ENCODE results near the gene GLYAT.
"Not testable (repeated sequence)": the region's sequence is repeated elsewhere in the genome, so short reads cannot be mapped to it uniquely, and the experiment has no call there.

GLYAT gene

DNA sequence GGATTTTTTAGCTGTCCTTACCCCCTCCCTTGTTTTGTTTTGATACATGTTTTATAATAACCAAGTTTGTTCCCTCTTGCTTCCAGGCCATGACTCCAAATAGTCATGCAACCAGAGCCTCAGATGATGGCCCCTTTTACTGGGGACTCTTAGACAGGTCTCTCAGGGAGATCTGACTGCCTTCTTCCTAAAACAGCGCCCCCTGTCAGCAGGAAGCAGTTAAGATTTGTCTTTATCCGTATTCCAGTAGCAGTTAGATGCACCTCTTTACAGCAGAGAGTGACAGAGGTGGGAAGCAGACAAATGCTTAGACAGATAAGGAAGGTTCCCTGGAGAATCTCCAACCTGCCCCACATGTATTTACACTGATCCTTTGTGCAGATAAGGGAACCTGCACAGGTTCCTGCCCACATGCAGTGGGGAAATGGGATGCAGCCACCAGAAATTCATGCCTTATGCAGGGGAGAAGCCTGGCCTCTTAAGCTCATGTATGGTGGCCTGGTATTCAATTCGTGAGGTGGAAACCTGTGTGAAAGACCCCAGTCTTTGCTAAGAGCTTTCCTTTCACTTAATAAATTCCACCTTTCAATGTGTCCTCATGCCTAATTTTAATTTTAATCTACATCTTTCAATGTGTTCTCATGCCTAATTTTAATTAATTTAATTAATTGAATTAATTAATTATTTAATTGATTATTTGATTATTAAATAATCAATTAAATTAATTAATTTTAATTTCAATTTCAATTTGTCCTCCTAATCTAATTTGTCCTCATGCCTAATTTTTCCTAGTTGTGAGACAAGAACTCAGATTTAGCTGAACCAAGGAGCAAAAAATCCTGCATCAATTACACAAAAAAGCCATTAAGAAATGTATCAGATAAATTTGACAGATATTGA lies 11.5 kb upstream of the GLYAT start:
- DNase-seq = no peak

DNA sequence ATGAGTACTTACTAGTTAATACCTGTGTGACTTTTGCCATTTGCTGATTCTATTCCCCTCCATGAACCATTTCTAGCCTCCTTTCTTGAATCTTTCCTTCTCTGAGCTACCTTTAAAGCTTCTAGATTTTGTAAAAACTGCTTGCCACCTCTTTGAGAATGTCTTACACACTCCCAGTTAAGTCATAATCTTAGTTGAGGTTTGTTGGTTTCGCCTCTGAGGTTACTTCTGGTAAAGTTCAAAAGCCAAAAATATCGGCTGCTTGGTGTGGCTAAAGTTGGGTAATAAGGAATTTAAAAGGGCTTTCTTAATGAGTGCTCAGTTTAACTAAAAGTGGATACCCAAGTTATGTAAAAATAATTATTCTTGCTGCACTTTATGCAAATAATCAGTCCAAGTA lies 10.4 kb upstream of the GLYAT start:
- DNase-seq = no peak

DNA sequence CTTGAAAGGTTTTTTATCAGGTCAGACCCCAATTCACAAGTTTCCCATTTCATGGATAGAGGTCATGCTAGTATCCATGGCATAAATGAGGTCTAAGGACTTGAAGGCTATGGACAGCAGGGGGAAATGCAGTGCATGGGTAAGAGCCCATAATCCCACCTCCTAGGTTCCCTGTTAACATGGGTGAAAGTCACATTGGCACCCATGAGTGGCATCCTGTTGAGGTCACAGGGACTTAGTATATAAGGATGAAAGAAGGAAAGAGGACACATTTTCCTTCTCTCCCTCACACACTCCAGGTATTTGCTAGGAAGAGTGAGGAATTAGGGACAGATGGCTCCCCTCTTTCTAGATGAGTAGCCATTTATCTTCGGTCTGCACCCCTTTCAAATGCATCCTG lies 9.4 kb upstream of the GLYAT start:
- DNase-seq = no peak

DNA sequence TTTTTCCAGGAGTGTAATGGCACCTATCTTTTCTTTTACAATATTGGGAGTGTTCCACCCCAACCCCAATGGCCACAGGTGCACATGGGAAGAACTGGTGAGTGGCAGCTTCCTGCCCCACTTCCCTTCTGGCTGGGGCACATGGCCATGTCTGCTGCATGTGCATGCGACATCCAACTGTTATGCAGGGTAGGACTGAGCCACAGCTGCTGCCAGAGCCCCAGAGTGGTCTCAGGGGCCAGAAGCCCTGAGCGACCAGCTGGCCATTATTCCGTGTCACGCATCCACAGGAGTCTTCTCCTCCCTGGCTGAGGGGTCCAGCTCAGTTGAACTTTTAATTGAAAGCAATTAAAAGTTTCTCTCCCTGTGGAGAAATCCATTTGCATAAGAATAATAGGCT lies 8.7 kb upstream of the GLYAT start:
- DNase-seq = no peak

DNA sequence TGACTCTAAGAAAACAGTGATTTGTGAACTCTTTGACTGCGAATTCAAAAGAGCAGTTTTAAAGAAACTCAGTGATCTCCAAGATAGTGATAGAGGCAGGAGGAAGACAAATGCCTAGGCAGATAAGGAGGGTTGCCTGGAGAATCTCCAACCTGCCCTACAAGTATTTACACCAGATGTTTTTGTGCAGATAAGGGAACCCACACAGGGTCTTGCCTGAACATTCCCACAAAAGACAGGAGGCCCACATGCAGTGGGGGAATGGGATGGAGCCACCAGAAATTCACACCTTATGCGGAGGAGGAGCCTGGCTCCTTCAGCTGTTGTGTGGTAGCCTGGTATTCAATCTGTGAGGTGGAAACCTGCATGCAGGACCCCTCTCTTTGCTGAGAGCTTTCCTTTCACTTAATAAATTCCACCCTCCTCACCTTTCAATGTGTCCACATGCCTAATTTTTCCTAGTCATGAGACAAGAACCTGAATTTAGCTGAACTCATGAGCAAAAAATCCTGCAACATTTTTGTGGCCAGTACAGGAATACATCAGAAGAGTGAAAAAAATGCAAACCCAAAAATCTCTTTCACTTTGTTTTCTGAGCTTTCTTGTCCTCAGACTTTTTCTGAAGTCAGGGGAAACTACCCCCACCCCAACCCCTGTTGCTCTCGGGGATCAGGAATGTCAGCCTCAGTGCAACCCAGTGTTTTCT lies 8.1 kb upstream of the GLYAT start:
- DNase-seq = no peak

DNA sequence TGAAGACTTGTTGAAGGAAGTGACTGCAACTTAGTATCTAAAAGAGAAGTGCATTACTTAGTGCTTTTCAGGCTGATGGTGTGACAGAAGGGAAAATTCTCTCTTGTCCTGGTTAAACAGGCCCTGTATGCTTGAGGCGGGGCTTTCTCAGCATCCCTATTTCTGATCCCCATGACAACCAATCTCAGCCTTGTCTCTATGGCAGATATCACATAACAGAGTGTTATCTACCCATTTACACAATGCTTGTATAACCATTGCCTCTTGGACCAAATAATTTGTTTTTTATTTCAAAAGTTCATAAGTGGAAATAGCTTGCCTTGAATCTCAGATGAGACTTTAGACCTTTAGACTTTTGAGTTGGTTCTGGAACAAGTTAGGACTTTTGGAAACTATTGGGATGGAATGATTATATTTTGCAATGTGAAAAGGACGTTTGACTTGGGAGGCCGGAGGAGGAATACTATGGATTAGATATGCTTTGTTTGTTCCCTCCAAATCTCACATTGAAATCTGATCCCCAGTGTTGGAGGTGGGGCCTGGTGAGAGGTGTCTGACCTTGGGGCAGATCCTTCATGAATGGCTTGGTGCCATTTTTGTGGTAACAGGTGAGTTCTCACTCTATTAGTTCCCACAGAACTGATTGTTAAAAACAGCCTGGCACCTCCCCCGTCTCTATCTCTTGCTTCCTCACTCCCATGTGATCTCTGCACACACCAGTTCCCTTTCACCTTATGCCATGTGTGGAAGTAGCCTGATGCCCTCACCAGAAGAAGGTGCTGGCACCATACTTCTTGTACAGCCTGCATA lies 3.1 kb upstream of the GLYAT start:
- no peak for DNase-seq

DNA sequence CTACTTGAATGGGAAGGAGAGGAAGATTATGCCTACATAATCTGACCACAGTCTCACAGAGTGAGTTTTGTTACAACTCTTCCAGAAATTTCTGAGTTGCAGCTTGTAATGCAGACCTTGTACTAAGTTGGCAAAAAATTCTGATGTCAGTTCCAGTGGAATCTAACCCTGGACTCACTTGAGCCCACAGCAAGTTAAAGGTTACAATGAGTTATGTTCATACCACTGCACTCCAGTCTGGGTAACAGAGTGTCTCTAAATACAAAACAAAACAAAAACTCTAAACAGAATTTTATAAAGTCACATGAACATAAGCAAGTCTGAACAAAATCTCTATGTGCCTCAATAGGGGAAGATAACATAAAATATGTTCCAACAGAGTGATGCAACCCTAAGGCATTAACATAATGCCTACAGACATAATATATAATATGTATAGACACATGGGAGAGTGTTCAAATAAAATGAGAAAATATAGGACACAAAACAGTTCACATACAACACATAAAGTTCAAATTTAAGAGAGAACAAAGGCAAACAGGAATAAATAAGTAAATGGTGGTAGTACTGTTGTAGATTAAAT lies 1.1 kb downstream of the GLYAT start:
- no peak for DNase-seq

DNA sequence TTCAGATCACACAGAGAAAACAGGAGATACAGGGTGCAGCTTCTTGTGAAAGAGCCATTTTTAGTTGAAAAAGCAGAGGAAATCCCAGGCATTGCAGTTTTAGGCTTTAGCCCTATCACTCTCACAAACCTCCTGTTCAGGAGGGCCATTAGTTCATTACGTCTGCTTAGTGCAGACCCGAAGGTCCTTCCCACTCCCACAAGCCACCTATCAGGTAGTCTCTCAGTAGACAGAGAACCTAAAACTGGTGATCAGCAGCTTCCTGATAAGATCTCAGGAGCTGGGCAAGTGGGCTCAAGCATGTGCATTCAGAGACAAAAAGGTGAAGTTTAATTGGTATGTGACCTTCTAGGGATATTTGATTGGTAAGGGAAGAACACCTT lies 4.3 kb downstream of the GLYAT start:
- no peak for DNase-seq

DNA sequence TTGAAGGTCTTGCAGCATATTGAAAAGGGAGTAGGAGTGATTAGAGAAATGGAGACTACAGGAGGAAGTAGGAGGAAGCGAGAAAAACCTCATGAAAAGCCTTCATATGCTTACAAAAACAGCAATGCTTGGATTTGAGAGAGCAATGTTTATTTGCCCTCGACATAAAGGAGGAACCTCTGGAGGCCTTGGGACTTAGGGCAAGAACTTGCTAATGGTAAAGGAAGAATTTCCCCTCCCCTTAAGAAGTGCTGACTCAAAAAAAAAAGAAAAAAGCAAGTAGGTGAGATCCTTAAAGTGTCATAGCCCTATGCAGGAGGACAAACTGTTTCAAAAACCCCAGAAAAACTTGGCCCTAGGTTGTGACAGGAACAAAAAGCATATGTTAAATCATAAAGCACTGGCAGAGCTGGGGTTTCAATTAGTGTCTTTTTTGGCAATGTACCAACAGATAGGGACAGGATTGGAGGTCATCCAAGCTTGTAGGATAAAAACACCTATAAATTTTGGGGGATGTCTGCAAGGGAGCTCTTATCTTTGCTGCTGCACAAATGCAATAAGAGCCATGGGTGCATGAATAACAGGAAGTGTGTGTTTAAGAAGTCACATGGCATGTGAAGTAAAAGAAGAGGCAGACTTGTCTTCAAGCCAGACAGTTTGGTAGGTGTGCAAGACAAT lies 4.9 kb downstream of the GLYAT start:
- peak; percentile 6 to 20 for DNase-seq

DNA sequence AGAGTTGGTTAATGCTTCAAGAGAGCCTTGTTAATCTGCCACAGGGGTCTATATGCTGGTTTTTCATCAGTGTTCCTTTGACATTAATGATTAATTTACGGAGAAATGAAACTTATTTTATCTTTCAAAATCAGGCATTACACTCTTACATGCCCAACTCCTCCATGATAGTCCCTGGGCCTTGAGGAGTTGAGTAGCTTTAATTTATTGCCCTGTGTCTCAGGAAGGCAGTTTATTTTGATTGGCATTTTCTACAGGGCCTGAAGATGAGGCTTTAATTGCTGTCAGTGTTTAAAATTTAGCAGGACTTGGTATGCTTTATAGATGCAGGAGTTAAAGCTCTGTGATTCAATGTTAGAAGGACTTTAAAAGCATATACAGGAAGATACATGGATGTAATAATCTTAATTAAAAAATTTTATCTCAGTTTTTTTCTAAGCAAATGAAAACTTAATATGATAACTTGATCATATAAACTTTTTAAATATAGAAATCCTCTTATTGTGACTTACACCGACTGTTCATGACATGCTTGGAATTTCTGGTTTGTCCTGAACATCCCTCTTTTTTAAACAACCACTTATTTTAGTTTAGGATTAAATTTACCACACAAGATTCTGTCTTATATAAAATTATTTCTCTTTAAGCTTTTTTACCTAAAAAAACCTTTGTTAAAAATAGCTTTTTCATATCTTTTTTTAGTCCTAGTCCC lies 12.2 kb downstream of the GLYAT start:
- peak in 1 of 2 experiments; percentile 6 for DNase-seq

DNA sequence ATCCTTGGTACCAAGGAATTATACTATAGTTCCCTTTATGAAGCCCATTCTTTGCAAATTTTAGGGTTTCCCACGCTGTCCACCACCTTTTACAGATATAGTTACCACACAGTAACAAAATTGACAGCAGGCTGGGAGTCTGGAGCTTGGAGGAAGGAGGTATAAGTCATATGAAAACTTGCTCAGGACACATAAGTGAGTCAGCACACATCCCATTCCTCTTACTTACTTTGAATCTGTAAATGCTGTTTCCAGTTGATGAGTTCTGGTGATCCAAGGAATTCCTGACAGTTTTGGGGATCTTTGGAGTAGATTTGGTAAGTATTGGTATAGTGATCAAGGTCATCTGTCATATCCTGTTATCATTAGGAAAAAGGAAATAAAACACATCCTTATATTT lies 19.2 kb downstream of the GLYAT start:
- no peak for DNase-seq

DNA sequence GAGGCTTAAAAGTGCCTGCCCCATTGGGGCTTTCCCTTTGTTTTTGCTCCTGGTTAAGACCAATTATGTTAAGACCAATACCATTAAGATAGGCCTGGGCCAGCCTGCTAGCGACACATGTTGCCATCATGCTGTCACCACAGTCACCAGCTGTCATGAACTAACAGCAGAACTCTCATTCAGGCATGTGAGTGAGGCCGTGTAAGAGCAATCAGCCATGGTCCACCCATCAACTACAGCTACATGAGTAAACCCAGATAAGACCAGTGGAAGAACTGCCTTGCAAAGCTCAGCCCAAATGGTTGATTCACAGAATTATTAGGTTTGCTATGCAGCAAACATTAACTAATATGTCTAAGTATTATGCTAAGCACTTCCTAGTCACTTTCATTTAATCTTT lies 19.9 kb downstream of the GLYAT start:
- DNase-seq = no peak

DNA sequence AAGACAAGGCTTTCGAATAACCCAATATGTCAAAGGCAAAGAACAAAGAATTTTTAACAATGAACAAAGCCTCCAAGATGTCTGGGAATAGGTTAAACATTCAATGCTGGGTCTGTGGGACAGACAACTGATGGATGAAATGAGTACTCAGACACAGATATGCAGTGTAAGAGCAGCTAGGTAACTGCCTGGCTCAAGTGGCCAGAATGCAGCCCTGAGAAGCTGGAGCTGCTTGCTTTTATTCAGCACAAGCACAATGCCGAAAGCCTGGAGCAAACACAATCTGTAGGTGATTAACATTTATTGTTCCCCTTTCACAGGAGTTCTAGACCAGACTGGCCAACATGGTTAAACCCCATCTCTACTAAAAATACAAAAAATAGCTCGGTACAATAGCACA lies 24.0 kb downstream of the GLYAT start:
- DNase-seq = no peak

DNA sequence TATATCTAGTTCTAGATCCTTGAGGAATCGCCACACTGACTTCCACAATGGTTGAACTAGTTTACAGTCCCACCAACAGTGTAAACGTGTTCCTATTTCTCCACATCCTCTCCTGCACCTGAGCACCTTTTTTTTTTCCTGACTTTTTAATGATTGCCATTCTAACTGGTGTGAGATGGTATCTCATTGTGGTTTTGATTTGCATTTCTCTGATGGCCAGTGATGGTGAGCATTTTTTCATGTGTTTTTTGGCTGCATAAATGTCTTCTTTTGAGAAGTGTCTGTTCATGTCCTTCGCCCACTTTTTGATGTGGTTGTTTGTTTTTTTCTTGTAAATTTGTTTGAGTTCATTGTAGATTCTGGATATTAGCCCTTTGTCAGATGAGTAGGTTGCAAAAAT lies 34.9 kb downstream of the GLYAT start:
- not testable (repeated sequence) for DNase-seq

DNA sequence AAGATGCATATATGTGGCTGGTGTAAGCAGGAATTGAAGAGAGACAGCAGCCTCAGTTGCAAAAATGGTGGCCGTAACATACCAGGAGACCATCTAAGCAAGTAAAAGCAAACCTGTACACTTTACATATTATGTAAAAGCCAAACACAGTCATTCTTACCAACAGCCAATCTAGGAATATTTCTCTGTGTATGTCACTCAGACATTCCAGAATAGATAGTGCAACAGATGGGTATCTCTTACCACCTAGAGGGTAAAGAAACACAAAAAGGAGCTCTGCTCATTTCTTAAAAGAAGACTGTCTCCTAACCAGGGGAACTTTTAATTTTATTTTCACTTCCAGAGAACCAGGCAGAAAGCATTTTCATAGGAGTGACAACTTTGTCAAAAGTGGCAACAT lies 38.7 kb downstream of the GLYAT start:
- no peak for DNase-seq

DNA sequence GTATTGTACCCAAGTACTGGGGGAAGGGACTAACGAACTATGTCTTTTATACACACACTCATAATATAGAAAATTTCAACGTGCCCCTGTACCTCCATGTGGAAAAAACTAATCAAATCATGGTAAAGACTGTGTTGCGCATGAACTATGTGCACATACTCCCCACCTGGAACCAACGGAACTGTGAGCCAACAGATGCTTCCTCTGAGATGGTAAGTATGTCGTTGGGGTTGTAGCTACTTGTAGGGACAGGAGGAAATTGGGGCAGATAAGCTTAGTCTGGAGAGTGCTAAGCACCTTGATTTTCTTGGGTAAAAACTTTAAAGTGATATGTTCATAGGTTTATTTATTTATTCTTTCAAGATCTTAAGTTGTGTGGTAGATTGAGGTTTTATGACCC lies 40.1 kb downstream of the GLYAT start:
- no peak for DNase-seq

DNA sequence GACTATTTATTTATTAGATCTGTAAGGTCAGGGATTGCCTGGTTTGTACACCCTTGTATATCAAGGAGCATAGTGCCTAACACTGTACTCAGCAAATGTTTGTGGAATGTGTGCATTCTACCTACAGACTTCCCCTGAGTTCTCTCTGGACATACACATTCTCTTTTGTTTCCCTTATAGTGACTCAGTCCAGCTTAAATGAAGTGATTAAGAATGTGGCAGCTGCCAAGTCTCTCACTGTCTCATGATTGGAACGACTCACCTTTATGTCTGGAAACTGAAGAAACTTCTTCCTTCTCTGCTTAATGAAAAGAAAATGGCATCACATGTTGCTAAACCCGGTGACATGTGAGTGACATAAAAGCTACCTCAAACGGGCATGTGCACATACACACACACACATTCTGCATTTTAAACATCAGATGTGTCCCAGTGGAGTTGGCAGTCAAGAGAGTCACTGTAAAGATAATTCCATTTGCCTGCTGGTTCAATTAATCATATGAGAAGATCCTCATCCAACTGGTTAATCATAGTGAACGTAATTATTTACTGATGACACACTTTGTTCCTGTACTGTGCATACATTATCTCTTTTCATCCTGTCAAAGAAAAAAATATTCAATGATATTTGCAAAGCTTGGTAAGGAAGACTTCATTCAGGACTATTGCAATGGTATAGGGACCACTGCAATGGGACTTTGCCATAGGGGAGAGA lies 42.8 kb downstream of the GLYAT start:
- DNase-seq = no peak

DNA sequence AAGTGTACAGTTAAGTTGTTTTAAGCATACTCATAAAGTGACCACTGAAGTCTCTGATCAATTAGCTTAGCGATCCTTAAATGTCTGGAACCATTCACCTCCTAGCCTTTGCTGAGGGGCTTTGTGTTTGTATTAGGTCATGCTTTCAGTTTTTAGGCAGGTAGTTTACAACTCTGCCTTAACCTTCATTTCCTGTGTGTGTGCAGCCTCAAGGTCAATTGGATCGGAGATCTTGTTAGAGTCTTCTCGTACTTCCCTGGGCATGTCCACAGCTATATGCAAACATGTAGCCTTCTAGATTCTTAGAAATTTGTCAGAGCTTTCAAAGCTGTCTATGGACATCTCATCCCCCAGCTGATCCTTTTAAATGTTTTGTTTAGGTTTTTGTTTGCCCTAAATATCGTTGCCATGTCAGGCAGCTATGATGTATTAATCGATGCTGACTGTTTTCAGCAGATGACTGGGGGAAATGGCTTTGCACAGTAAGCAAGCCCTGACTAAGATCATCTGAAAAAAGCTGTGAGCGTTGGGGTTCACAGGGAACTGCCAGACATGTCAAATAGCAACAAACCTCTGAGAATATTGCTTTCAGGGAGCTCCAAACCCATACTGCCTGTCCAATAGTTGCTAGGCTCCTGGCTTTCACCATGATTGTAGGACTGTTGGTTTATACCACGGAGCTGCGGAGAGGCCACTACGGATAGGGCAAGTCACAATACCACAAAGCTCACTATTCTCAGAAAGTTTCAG lies 45.6 kb downstream of the GLYAT start:
- DNase-seq = no peak

DNA sequence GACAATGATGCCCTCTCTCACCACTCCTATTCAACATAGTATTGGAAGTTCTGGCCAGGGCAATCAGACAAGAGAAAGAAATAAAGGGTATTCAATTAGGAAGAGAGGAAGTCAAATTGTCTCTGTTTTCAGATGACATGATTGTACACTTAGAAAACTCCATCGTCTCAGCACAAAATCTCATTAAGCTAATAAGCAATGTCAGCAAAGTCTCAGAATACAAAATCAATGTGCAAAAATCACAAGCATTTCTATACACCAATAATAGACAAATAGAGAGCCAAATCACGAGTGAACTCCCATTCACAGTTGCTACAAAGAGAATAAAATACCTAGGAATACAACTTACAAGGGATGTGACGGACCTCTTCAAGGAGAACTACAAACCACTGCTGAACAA lies 49.1 kb downstream of the GLYAT start:
- DNase-seq = not testable (repeated sequence)

DNA sequence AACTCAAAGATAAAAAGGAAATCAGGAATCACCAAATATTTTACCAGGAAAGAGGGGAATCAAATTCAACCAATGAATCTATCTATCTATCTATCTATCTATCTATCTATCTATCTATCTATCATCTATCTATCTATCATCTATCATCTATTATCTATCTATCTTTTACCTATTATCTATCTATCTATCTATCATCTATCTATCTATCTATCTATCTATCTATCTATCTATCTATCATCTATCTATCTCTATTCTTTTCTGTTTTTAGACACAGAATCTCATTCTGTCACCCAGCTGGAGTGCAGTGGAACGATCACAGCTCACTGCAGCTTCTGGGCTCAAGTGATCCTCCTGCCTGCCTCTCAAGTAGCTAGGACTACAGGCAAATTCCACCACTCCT lies 54.2 kb downstream of the GLYAT start:
- DNase-seq = not testable (repeated sequence)
